Stomach (tissue), 4 donors: ENCODE data around the gene COL6A5.

ENCODE experiments used
- EP300 ChIP-seq: sonication (generic); formaldehyde crosslinking; IDR thresholded peaks from one replicate; pipeline ENCODE4 v1.6.1; 2017; ENCODE audit warnings: antibody characterized with exemption
- POLR2A ChIP-seq, 4 donors: fragments of 450-650 bp; IDR thresholded peaks; one replicate each; pipeline ENCODE4 v1.6.1; 2016; ENCODE audit warnings: antibody characterized with exemption in 4 of 4, control low read depth in 2 of 4, mild to moderate bottlenecking in 1 of 4, moderate library complexity in 1 of 4
- POLR2AphosphoS5 ChIP-seq, 3 donors: sonication (generic); formaldehyde crosslinking; IDR thresholded peaks; one replicate each; pipeline ENCODE4 v1.6.1; 2016; ENCODE audit warnings: antibody characterized with exemption in 3 of 3
- TF ChIP-seq, protein P1 (sequence below), 7 experiments: fragments of 450-650 bp in 4 of 7; fragments of 200-600 bp in 3 of 7; sonication (generic) in 3 of 7; IDR thresholded peaks; one replicate each; pipeline ENCODE4 v1.5.1; 2016 to 2019; ENCODE audit warnings: antibody characterized with exemption in 7 of 7, control low read depth in 2 of 7, mild to moderate bottlenecking in 1 of 7

DNA sequence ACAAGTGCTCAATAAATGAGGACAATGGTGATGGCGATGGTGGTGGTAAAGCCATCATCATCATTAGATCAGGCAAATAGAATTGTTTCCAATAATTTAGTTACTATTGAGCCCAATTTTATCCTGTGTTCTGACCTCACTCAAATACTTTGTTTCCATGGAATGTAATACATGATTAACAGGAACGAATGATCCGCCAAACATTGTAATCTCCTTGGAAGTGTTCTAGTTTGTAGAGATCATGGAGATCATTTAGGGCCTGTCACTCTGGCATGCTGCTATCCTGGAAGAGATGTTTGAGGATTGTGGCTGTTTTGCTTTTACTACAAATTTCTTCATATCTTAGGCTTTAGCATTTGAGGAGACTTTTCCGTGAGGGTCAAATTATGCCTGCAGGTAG is 174.3 kb downstream of the COL6A5 start:
- no peak for TF ChIP-seq POLR2A (IDR thresholded peaks at IDR 0.05)
- TF ChIP-seq, protein P1, sequence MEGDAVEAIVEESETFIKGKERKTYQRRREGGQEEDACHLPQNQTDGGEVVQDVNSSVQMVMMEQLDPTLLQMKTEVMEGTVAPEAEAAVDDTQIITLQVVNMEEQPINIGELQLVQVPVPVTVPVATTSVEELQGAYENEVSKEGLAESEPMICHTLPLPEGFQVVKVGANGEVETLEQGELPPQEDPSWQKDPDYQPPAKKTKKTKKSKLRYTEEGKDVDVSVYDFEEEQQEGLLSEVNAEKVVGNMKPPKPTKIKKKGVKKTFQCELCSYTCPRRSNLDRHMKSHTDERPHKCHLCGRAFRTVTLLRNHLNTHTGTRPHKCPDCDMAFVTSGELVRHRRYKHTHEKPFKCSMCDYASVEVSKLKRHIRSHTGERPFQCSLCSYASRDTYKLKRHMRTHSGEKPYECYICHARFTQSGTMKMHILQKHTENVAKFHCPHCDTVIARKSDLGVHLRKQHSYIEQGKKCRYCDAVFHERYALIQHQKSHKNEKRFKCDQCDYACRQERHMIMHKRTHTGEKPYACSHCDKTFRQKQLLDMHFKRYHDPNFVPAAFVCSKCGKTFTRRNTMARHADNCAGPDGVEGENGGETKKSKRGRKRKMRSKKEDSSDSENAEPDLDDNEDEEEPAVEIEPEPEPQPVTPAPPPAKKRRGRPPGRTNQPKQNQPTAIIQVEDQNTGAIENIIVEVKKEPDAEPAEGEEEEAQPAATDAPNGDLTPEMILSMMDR (IDR thresholded peaks at IDR 0.05) = no peak
- TF ChIP-seq EP300 = no peak
- TF ChIP-seq POLR2AphosphoS5 (IDR thresholded peaks at IDR 0.05) = no peak
